KOPT-K1 (cell line): ENCODE measurements around the gene TSPAN6.

ENCODE experiments used
- H3K27ac ChIP-seq: fragments of 200-600 bp; sonication (generic); 2 replicates; pipeline ENCODE4 v1.5.1; 2016; ENCODE audit warnings: antibody characterized with exemption, mild to moderate bottlenecking, low read depth, low read length; ENCODE audit not compliant: poor library complexity, severe bottlenecking
- H3K36me3 ChIP-seq: fragments of 200-600 bp; sonication (generic); 2 replicates; pipeline ENCODE4 v1.5.1; 2017; ENCODE audit warnings: antibody characterized with exemption, mild to moderate bottlenecking, low read length, moderate library complexity; ENCODE audit not compliant: insufficient read depth
- H3K9me3 ChIP-seq: fragments of 200-600 bp; sonication (generic); 2 replicates; pipeline ENCODE4 v1.5.1; 2017; ENCODE audit warnings: antibody characterized with exemption, low read length, mild to moderate bottlenecking; ENCODE audit not compliant: insufficient read depth, poor library complexity, severe bottlenecking

TSPAN6 gene

GRCh38 chrX:100623001-100623400, 13.6 kb downstream of the TSPAN6 start:
- Histone ChIP-seq H3K27ac (no peak overlapping the region), H3K9me3 (no peaks in the 10 kb centered on the region), H3K36me3 (no peaks in the 10 kb centered on the region)

GRCh38 chrX:100615005-100615404, 21.6 kb downstream of the TSPAN6 start:
- Histone ChIP-seq H3K9me3 (no peaks in the 10 kb centered on the region), H3K27ac (no peak overlapping the region), H3K36me3 (no peaks in the 10 kb centered on the region)

GRCh38 chrX:100611951-100612350, 24.7 kb downstream of the TSPAN6 start:
- no peaks in the 10 kb centered on the region for H3K36me3 ChIP-seq
- H3K9me3 ChIP-seq, result no peaks in the 10 kb centered on the region
- no peak overlapping the region for H3K27ac ChIP-seq

GRCh38 chrX:100609591-100609990, 27.0 kb downstream of the TSPAN6 start:
- Histone ChIP-seq H3K27ac (no peak overlapping the region), H3K9me3 (no peaks in the 10 kb centered on the region), H3K36me3 (no peaks in the 10 kb centered on the region)

GRCh38 chrX:100606753-100607152, 29.9 kb downstream of the TSPAN6 start:
- no peaks in the 10 kb centered on the region for H3K9me3 ChIP-seq
- H3K27ac ChIP-seq, result no peak overlapping the region
- H3K36me3 ChIP-seq, result no peaks in the 10 kb centered on the region

GRCh38 chrX:100600758-100601157, 35.8 kb downstream of the TSPAN6 start:
- no peaks in the 10 kb centered on the region for H3K36me3 ChIP-seq
- H3K27ac ChIP-seq, result no peak overlapping the region
- no peaks in the 10 kb centered on the region for H3K9me3 ChIP-seq

GRCh38 chrX:100600340-100600739, 36.3 kb downstream of the TSPAN6 start:
- Histone ChIP-seq H3K9me3 (no peaks in the 10 kb centered on the region), H3K36me3 (no peaks in the 10 kb centered on the region), H3K27ac (no peak overlapping the region)

GRCh38 chrX:100599456-100599855, 37.1 kb downstream of the TSPAN6 start:
- no peak overlapping the region for H3K27ac ChIP-seq
- no peaks in the 10 kb centered on the region for H3K36me3 ChIP-seq
- H3K9me3 ChIP-seq, result no peaks in the 10 kb centered on the region

- H3K36me3 ChIP-seq, result no peaks in the 10 kb centered on the region
Measured at GRCh38 chrX:100596601-100597000, 40.0 kb downstream of the TSPAN6 start.

GRCh38 chrX:100593581-100593980, 43.0 kb downstream of the TSPAN6 start:
- H3K27ac ChIP-seq, result no peak overlapping the region

More at GRCh38 chrX:100596601-100597000, 40.0 kb downstream of the TSPAN6 start:
- no peak overlapping the region for H3K27ac ChIP-seq
- H3K9me3 ChIP-seq, result no peaks in the 10 kb centered on the region

GRCh38 chrX:100593126-100593525, 43.5 kb downstream of the TSPAN6 start:
- Histone ChIP-seq H3K27ac (no peak overlapping the region), H3K9me3 (no peaks in the 10 kb centered on the region)

More at GRCh38 chrX:100593581-100593980, 43.0 kb downstream of the TSPAN6 start:
- Histone ChIP-seq H3K9me3 (no peaks in the 10 kb centered on the region), H3K36me3 (no peaks in the 10 kb centered on the region)

GRCh38 chrX:100591256-100592051, 45.2 kb downstream of the TSPAN6 start:
- Histone ChIP-seq H3K9me3 (no peaks in the 10 kb centered on the region), H3K36me3 (no peaks in the 10 kb centered on the region), H3K27ac (no peak overlapping the region)

More at GRCh38 chrX:100593126-100593525, 43.5 kb downstream of the TSPAN6 start:
- H3K36me3 ChIP-seq, result no peaks in the 10 kb centered on the region

GRCh38 chrX:100587861-100588260, 48.7 kb downstream of the TSPAN6 start:
- Histone ChIP-seq H3K36me3 (no peaks in the 10 kb centered on the region), H3K27ac (no peak overlapping the region), H3K9me3 (no peaks in the 10 kb centered on the region)

GRCh38 chrX:100586747-100587146, 49.9 kb downstream of the TSPAN6 start:
- no peaks in the 10 kb centered on the region for H3K36me3 ChIP-seq
- H3K9me3 ChIP-seq, result no peaks in the 10 kb centered on the region
- no peak overlapping the region for H3K27ac ChIP-seq

- Histone ChIP-seq H3K36me3 (no peaks in the 10 kb centered on the region), H3K9me3 (no peaks in the 10 kb centered on the region), H3K27ac (no peak within 1 kb of the TSS)
Measured at GRCh38 chrX:100584611-100585010, 52.0 kb downstream of the TSPAN6 start, which contains the start of gene TNMD. Gene TNMD, plus strand, starts transcription at chrX:100584936. Its CDS starts 83 bp downstream, at chrX:100585019.
